ENCODE data around the gene CADM1.

CADM1 gene

GRCh38 chr11:115291325-115291724 is 212.9 kb downstream of the CADM1 start:
- DNase-seq (no peak), ATAC-seq (replicated peaks) (no peak)
- no peaks in the 10 kb centered on the region for H3K4me1 Mint-ChIP-seq
- no peaks in the 10 kb centered on the region for H3K36me3 Mint-ChIP-seq
- H3K27me3 Mint-ChIP-seq: peaks cover 0 to 5% of the 10 kb centered on the region in 2 donors
- peaks cover 0 to 2% of the 10 kb centered on the region in 2 donors for H3K9me3 Mint-ChIP-seq
- H3K27ac Mint-ChIP-seq: no peak overlapping the region
- no peak overlapping the region for H3K4me3 Mint-ChIP-seq

- no peak for ATAC-seq (replicated peaks)
- Mint-ChIP-seq H3K4me1 (no peaks in the 10 kb centered on the region), H3K27ac (no peak overlapping the region), H3K27me3 (peaks cover 0 to 5% of the 10 kb centered on the region in 2 donors), H3K4me3 (no peak overlapping the region), H3K36me3 (no peaks in the 10 kb centered on the region), H3K9me3 (peaks cover 0 to 2% of the 10 kb centered on the region in 2 donors)
- no peak for DNase-seq
Measured at GRCh38 chr11:115290893-115291292, 213.3 kb downstream of the CADM1 start.

- DNase-seq: no peak
- H3K36me3 Mint-ChIP-seq: no peaks in the 10 kb centered on the region
Measured at GRCh38 chr11:115290479-115290878, 213.7 kb downstream of the CADM1 start.

GRCh38 chr11:115287266-115287665 is 216.9 kb downstream of the CADM1 start:
- Mint-ChIP-seq H3K27me3 (no peaks in the 10 kb centered on the region), H3K36me3 (no peaks in the 10 kb centered on the region), H3K27ac (no peak overlapping the region), H3K9me3 (no peaks in the 10 kb centered on the region), H3K4me1 (no peaks in the 10 kb centered on the region), H3K4me3 (no peak overlapping the region)
- DNase-seq: no peak
- ATAC-seq (replicated peaks): no peak

More at GRCh38 chr11:115290479-115290878, 213.7 kb downstream of the CADM1 start:
- Mint-ChIP-seq H3K27ac (no peak overlapping the region), H3K9me3 (peaks cover 0 to 2% of the 10 kb centered on the region in 2 donors), H3K27me3 (peaks cover 0 to 5% of the 10 kb centered on the region in 2 donors), H3K4me1 (no peaks in the 10 kb centered on the region), H3K4me3 (no peak overlapping the region)
- no peak for ATAC-seq (replicated peaks)

- no peaks in the 10 kb centered on the region for H3K27me3 Mint-ChIP-seq
- no peaks in the 10 kb centered on the region for H3K36me3 Mint-ChIP-seq
- H3K4me1 Mint-ChIP-seq: no peaks in the 10 kb centered on the region
- ATAC-seq (replicated peaks) (no peak), DNase-seq (no peak)
- no peak overlapping the region for H3K4me3 Mint-ChIP-seq
- H3K9me3 Mint-ChIP-seq: no peaks in the 10 kb centered on the region
- no peak overlapping the region for H3K27ac Mint-ChIP-seq
Measured at GRCh38 chr11:115286614-115287013, 217.6 kb downstream of the CADM1 start.

GRCh38 chr11:115284773-115285172 is 219.4 kb downstream of the CADM1 start:
- Mint-ChIP-seq H3K4me1 (no peaks in the 10 kb centered on the region), H3K27ac (no peak overlapping the region), H3K4me3 (no peak overlapping the region), H3K36me3 (no peaks in the 10 kb centered on the region), H3K9me3 (no peaks in the 10 kb centered on the region), H3K27me3 (no peaks in the 10 kb centered on the region)
- ATAC-seq (replicated peaks) (no peak), DNase-seq (no peak)

GRCh38 chr11:115282923-115283322 is 221.3 kb downstream of the CADM1 start:
- no peak overlapping the region for H3K4me3 Mint-ChIP-seq
- no peaks in the 10 kb centered on the region for H3K36me3 Mint-ChIP-seq
- no peak for DNase-seq
- H3K27me3 Mint-ChIP-seq: peaks cover 0 to 2% of the 10 kb centered on the region in 2 donors
- no peaks in the 10 kb centered on the region for H3K4me1 Mint-ChIP-seq
- peaks cover 0 to 6% of the 10 kb centered on the region in 2 donors for H3K9me3 Mint-ChIP-seq
- no peak overlapping the region for H3K27ac Mint-ChIP-seq
- ATAC-seq (replicated peaks): no peak

- Mint-ChIP-seq H3K27me3 (peaks cover 0 to 5% of the 10 kb centered on the region in 2 donors), H3K27ac (no peak overlapping the region), H3K36me3 (no peaks in the 10 kb centered on the region), H3K4me3 (no peak overlapping the region), H3K4me1 (no peaks in the 10 kb centered on the region), H3K9me3 (peaks cover 0 to 6% of the 10 kb centered on the region in 2 donors)
- ATAC-seq (replicated peaks) (no peak), DNase-seq (no peak)
Measured at GRCh38 chr11:115280775-115281174, 223.4 kb downstream of the CADM1 start.

GRCh38 chr11:115279813-115280761 is 224.1 kb downstream of the CADM1 start:
- no peak for DNase-seq
- Mint-ChIP-seq H3K9me3 (peaks cover 1 to 6% of the 10 kb centered on the region in 2 donors), H3K4me1 (no peaks in the 10 kb centered on the region), H3K36me3 (no peaks in the 10 kb centered on the region), H3K4me3 (no peak overlapping the region), H3K27me3 (peaks cover 0 to 5% of the 10 kb centered on the region in 2 donors), H3K27ac (no peak overlapping the region)
- ATAC-seq (replicated peaks): no peak

GRCh38 chr11:115276799-115277198 is 227.4 kb downstream of the CADM1 start:
- ATAC-seq (replicated peaks) (no peak), DNase-seq (no peak)
- no peaks in the 10 kb centered on the region for H3K36me3 Mint-ChIP-seq
- no peak overlapping the region for H3K27ac Mint-ChIP-seq
- peaks cover 3 to 6% of the 10 kb centered on the region in 2 donors for H3K9me3 Mint-ChIP-seq
- no peaks in the 10 kb centered on the region for H3K4me1 Mint-ChIP-seq
- H3K27me3 Mint-ChIP-seq: peaks cover 0 to 5% of the 10 kb centered on the region in 2 donors
- no peak overlapping the region for H3K4me3 Mint-ChIP-seq

- DNase-seq (no peak), ATAC-seq (replicated peaks) (no peak)
- Mint-ChIP-seq H3K36me3 (no peaks in the 10 kb centered on the region), H3K9me3 (peaks cover 3 to 6% of the 10 kb centered on the region in 2 donors), H3K4me3 (no peak overlapping the region), H3K4me1 (no peaks in the 10 kb centered on the region), H3K27ac (no peak overlapping the region), H3K27me3 (peaks cover 0 to 5% of the 10 kb centered on the region in 2 donors)
Measured at GRCh38 chr11:115276191-115276590, 228.0 kb downstream of the CADM1 start.

GRCh38 chr11:115275045-115275444 is 229.2 kb downstream of the CADM1 start:
- H3K27me3 Mint-ChIP-seq: peaks cover 0 to 7% of the 10 kb centered on the region in 2 donors
- ATAC-seq (replicated peaks) (no peak), DNase-seq (no peak)
- no peaks in the 10 kb centered on the region for H3K4me1 Mint-ChIP-seq
- H3K9me3 Mint-ChIP-seq: peaks cover 3 to 6% of the 10 kb centered on the region in 2 donors
- no peaks in the 10 kb centered on the region for H3K36me3 Mint-ChIP-seq
- no peak overlapping the region for H3K27ac Mint-ChIP-seq
- no peak overlapping the region for H3K4me3 Mint-ChIP-seq

- no peaks in the 10 kb centered on the region for H3K36me3 Mint-ChIP-seq
- H3K4me1 Mint-ChIP-seq: no peaks in the 10 kb centered on the region
- peaks cover 0 to 5% of the 10 kb centered on the region in 2 donors for H3K27me3 Mint-ChIP-seq
- DNase-seq (no peak), ATAC-seq (replicated peaks) (no peak)
- no peak overlapping the region for H3K27ac Mint-ChIP-seq
- no peak overlapping the region for H3K4me3 Mint-ChIP-seq
- peaks cover 0 to 3% of the 10 kb centered on the region in 2 donors for H3K9me3 Mint-ChIP-seq
Measured at GRCh38 chr11:115272925-115273324, 231.3 kb downstream of the CADM1 start.

GRCh38 chr11:115271643-115272042 is 232.6 kb downstream of the CADM1 start:
- Mint-ChIP-seq H3K27ac (no peak overlapping the region), H3K27me3 (peaks cover 0 to 3% of the 10 kb centered on the region in 2 donors), H3K4me3 (no peak overlapping the region), H3K36me3 (no peaks in the 10 kb centered on the region), H3K4me1 (no peaks in the 10 kb centered on the region), H3K9me3 (peaks cover 0 to 3% of the 10 kb centered on the region in 2 donors)
- DNase-seq: no peak
- ATAC-seq (replicated peaks): no peak

Data from stimulated activated naive B cell treated with anti-CD40 and anti-IgM and Interleukin-4, amounts not matched to agents 10 μg/mL and 1 μg/mL and 100 μg/mL, for 72 hours (primary cell).